Small intestine (tissue), 7 donors: ENCODE measurements around the gene EIF4ENIF1. TPM values are rescaled to one million over a fixed set of nuclear protein-coding genes. Genes with fewer than 3 reads are reported as not detected.
"Not testable (repeated sequence)": the region's sequence is repeated elsewhere in the genome, so short reads cannot be mapped to it uniquely, and the experiment has no call there.

Experiments used
- DNase-seq, 2 donors: peaks; one replicate each; pipeline versions ENCODE4 v3.0.0 to v3.0.0-alpha.2; 2013
- FAIRE-seq: peaks from 2 replicates; lab custom pipeline; 2012; peaks lifted over from hg19 to GRCh38; lab: Jason Lieb, UNC
- H3K27ac ChIP-seq, 3 donors: one replicate each; pipeline ENCODE4 v1.5.1; 2013; ENCODE audit warnings: low read length in 2 of 3, mild to moderate bottlenecking in 2 of 3, control low read depth in 1 of 3, inconsistent platforms in 1 of 3, low read depth in 1 of 3, moderate library complexity in 1 of 3
- H3K27me3 ChIP-seq, 3 donors: one replicate each; pipeline ENCODE4 v1.6.1; 2013; ENCODE audit warnings: low read length in 3 of 3, inconsistent platforms in 1 of 3; ENCODE audit not compliant: control insufficient read depth in 3 of 3, insufficient read depth in 3 of 3
- H3K36me3 ChIP-seq, 3 donors: one replicate each; pipeline ENCODE4 v1.6.1; 2013; ENCODE audit warnings: low read length in 3 of 3, inconsistent platforms in 1 of 3, low read depth in 1 of 3, mild to moderate bottlenecking in 1 of 3, moderate library complexity in 1 of 3; ENCODE audit not compliant: control insufficient read depth in 3 of 3, insufficient read depth in 2 of 3
- H3K4me1 ChIP-seq, 3 donors: one replicate each; pipeline ENCODE4 v1.6.1; 2013; ENCODE audit warnings: low read length in 2 of 3, inconsistent platforms in 1 of 3, low read depth in 1 of 3, mild to moderate bottlenecking in 1 of 3, moderate library complexity in 1 of 3; ENCODE audit not compliant: control insufficient read depth in 3 of 3, insufficient read depth in 2 of 3
- H3K4me3 ChIP-seq, 3 donors: one replicate each; pipeline ENCODE4 v1.5.1; 2013; ENCODE audit warnings: low read length in 3 of 3, control low read depth in 1 of 3, inconsistent platforms in 1 of 3, low read depth in 1 of 3, mild to moderate bottlenecking in 1 of 3, moderate library complexity in 1 of 3
- H3K9me3 ChIP-seq, 2 donors: one replicate each; pipeline ENCODE4 v1.6.1; 2013; ENCODE audit warnings: low read depth in 1 of 2, low read length in 1 of 2; ENCODE audit not compliant: control insufficient read depth in 2 of 2, insufficient read depth in 1 of 2
- WGBS, 3 donors: extraction: QIAGEN DNeasy Blood & Tissue Kit; methylation state at CpG; one replicate each; pipeline ENCODE4 v1.1.7; 2013; 5-methylcytosine and 5-hydroxymethylcytosine counted together
- polyA plus RNA-seq, 4 donors: library from polyadenylated mRNA; stranded (reverse) in 3 of 4; unstranded in 1 of 4; fragments of 200-250 nt in 3 of 4; fragments of 120-200 nt in 1 of 4; gene quantifications; one replicate each; pipeline versions ENCODE4 v1.2.1 to v1.2.3, GENCODE V29; 2013
- donor health status: healthy with polysubstance abuse.
- donor health status: control.
- donor health status: control.
- donor health status: Bipolar disorder and iron deficiency.
- donor health status: healthy.

Gene EIF4ENIF1
- polyA plus RNA-seq, 4 donors = 8.1 to 24.9 (median 9.1) TPM

DNA sequence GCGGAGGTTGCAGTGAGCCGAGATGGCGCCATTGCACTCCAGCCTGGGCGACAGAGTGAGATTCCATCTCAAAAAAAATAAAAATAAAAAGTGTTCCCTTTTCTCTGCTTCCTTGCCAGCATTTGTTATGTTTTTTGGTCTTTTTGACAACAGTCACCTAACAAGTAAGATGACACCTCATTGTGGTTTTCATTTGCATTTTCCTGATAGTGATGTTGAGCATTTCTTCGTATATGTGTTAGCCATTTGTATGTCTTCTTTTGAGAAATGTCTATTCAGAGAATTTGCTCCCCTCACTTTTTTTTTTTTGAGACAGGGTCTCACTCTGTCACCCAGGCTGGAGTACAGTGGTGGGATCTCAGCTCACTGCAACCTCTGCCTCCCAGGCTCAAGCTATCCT, 34.5 kb upstream of the EIF4ENIF1 start:
- H3K4me1 ChIP-seq, H3K36me3 ChIP-seq, H3K9me3 ChIP-seq, H3K4me3 ChIP-seq, H3K27me3 ChIP-seq, H3K27ac ChIP-seq, DNase-seq, FAIRE-seq: not testable (repeated sequence)
- 88 to 91% (median 90%) methylated on average over 5 of the region's 5 CpGs for WGBS, 3 donors

DNA sequence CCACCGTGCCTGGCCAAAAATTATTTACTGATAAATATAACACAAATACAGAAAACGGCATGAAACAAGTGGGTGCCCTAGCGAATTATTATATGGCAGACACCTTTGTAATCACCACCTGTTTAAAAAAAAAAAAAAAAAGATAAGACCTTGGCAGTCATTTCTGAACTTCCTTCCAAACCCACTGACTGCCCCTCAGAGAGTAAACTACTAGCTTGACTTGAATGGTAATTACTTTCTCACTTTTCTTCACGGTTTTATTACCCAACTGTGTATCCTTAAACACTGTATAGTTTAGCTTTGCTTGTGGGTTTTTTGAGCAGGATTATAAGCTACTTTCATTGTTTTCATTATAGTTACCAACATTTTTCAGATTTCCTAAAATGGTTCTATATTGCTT, 30.4 kb upstream of the EIF4ENIF1 start:
- DNase-seq (no peak), FAIRE-seq (no peak)
- Histone ChIP-seq H3K27ac (no peak overlapping the region), H3K27me3 (no peaks in the 10 kb centered on the region), H3K9me3 (no peaks in the 10 kb centered on the region), H3K36me3 (peaks cover 0 to 4% (median 0%) of the 10 kb centered on the region in 3 donors), H3K4me1 (no peaks in the 10 kb centered on the region), H3K4me3 (no peak overlapping the region)
- 21 to 56% (median 38%) methylated on average over 4 of the region's 4 CpGs for WGBS, 3 donors

DNA sequence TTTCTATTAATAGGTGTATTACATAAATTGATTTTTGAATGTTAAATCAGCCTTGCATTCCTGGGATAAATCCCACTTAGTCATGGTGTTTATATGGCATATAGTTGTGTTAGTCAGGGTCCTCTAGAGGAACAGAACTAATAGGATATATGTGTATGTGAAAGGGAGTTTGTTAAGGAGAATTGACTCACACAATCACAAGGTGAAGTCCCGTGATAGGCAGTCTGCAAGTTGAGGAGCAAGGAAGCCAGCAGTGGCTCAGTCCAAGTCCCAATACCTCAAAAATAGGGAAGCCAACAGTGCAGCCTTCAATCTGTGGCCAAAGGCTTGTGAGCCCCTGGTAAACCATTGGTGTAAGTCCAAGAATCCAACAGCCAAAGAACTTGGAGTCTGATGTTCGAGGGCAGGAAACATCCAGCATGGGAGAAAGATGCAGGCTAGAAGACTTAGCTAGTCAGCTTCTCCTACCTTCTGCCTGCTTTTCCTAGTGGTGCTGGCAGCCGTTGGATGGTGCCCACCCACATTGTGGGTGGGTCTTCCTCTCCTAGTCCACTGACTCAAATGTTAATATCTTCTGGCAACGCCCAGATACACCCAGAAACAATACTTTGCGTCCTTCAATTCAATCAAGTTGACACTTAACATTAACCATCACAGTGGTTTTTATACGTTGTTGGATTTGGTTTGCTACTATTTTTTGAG, 19.6 kb upstream of the EIF4ENIF1 start:
- 87 to 94% (median 92%) methylated on average over 6 of the region's 6 CpGs for WGBS, 3 donors
- Histone ChIP-seq H3K4me3 (no peak overlapping the region), H3K4me1 (no peaks in the 10 kb centered on the region), H3K9me3 (no peaks in the 10 kb centered on the region), H3K27me3 (no peaks in the 10 kb centered on the region), H3K36me3 (peaks cover 0 to 19% (median 0%) of the 10 kb centered on the region in 3 donors), H3K27ac (no peak overlapping the region)
- no peak for DNase-seq
- no peak for FAIRE-seq

DNA sequence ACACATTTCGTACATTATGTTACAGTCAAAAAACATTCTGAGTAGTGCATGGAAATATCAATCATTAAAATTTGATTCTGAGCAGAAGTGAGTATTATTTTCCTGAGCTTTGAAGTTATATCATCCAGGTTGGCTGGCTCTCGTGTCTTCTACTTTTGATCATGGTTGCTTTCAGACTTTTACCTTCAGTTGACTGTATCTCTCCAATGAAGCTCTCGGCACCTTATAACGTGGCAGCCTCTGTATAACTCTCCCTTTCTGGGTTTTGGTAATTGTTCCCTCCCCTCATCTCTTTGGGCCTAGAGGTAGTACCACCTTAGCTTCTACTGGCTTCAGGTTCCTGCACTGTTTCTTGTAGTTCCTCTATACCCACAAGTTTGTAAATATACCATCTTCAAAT, 18.9 kb upstream of the EIF4ENIF1 start:
- Histone ChIP-seq H3K27ac (no peak overlapping the region), H3K9me3 (no peaks in the 10 kb centered on the region), H3K4me1 (no peaks in the 10 kb centered on the region), H3K27me3 (no peaks in the 10 kb centered on the region), H3K36me3 (peaks cover 0 to 19% (median 0%) of the 10 kb centered on the region in 3 donors), H3K4me3 (no peak overlapping the region)
- 91 to 100% (median 95%) methylated on average over 4 of the region's 4 CpGs for WGBS, 3 donors
- FAIRE-seq (no peak), DNase-seq (no peak)

DNA sequence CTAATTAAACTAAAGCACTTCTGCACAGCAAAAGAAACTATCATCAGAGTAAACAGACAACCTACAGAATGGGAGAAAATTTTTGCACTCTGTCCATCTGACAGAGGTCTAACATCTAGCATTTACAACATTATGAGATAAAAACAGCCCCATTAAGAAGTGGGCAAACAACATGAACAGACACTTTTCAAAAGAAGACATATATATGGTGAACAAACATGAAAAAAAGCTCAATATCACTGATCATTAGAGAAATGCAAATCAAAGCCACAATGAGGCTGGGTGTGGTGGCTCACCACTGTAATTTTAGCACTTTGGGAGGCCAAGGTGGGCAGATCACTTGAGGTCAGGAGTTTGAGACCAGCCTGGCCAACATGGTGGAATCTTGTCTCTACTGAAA, 17.9 kb upstream of the EIF4ENIF1 start:
- not testable (repeated sequence) for H3K9me3 ChIP-seq, H3K4me1 ChIP-seq, H3K27ac ChIP-seq, H3K27me3 ChIP-seq, DNase-seq, FAIRE-seq, H3K4me3 ChIP-seq
- peaks cover 0 to 14% (median 0%) of the 10 kb centered on the region in 3 donors for H3K36me3 ChIP-seq

DNA sequence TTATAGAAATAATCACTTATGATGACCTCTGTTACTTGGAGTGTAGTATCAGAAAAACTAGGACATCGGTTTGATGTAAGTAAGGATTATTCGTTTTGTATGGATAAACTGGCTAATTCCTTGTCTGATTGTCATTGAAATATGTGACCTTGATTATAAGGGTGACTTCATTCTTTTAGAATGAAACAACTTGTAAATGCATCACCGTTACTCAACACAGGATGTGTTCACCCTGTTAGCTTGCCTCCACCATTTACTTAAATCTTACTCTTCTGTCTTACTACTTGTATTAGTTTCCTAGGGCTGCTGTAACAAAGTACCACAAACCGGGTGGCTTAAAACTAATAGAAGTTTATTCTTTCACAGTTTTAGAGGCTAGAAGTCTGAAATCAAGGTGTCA, 14.6 kb upstream of the EIF4ENIF1 start:
- Histone ChIP-seq H3K36me3 (peaks cover 0 to 5% (median 2%) of the 10 kb centered on the region in 3 donors), H3K4me3 (no peak overlapping the region)

DNA sequence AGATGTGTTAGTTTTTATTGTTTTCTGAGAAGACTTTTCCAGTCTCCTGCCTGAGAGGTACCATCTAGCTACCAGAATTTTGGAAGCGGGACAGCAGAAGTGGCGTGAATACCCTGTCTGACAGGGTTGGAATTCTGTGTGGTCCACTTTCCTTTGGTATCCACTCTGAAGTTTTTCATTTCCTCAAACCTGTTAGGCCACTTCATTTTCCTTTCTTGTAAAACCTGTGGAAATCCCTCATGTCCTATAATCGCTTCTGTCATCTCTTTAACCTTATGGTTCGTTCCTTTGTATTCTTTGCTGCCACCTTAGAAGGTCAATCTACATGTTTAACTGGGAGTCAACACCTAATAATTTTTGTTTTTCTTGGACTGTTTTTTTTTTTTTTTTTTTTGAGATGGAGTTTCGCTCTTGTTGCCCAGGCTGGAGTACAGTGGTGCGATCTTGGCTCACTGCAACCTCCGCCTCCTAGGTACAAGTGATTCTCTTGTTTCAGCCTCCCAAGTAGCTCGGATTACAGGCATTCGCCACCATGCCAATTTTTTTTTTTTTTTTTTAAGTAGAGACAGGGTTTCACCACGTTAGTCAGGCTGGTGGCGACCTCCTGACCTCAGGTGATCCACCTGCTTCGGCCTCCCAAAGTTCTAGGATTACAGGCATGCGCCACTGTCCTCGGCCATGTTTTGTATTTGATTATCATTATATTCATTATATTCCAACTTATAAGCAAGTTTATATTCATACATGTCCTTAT, 13.7 kb upstream of the EIF4ENIF1 start:
- no peak for FAIRE-seq
- WGBS, 3 donors = 89 to 93% (median 93%) methylated on average over 13 to 14 of the region's 14 CpGs
- no peak for DNase-seq

More for the DNA sequence above, 14.6 kb upstream of the EIF4ENIF1 start:
- Histone ChIP-seq H3K4me1 (no peaks in the 10 kb centered on the region), H3K27ac (no peak overlapping the region), H3K27me3 (no peaks in the 10 kb centered on the region), H3K9me3 (no peaks in the 10 kb centered on the region)
- DNase-seq (no peak), FAIRE-seq (no peak)
- WGBS, 3 donors = 92 to 94% (median 92%) methylated on average over 4 of the region's 4 CpGs

DNA sequence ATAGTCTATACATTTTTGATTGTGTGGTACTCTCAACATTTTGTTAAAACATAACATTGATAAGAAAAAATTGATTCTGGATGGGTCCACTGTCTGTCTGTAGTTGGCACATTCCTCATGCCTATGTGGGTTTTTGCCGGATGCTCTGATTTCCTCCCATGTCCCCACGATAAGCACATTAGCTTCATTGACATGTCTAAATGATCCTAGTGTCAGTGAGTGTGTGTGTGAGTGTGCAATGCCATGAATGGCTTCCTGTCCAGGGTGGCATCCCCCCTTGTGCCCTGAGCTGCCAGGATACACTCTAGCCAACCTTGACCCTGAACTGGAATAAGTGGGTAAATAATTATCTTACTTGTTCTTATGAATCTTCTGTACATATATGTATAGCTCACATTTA, 12.1 kb upstream of the EIF4ENIF1 start:
- H3K4me1 ChIP-seq = peaks cover 0 to 3% (median 0%) of the 10 kb centered on the region in 3 donors
- 81 to 84% (median 81%) methylated on average over 2 of the region's 2 CpGs for WGBS, 3 donors
- no peaks in the 10 kb centered on the region for H3K27me3 ChIP-seq
- no peaks in the 10 kb centered on the region for H3K9me3 ChIP-seq
- H3K4me3 ChIP-seq = no peak overlapping the region
- FAIRE-seq (no peak), DNase-seq (no peak)
- H3K27ac ChIP-seq = no peak overlapping the region
- H3K36me3 ChIP-seq = peaks cover 0 to 3% (median 2%) of the 10 kb centered on the region in 3 donors

More for the DNA sequence above, 13.7 kb upstream of the EIF4ENIF1 start:
- H3K36me3 ChIP-seq = peaks cover 0 to 3% (median 2%) of the 10 kb centered on the region in 3 donors
- H3K27ac ChIP-seq = no peak overlapping the region
- no peaks in the 10 kb centered on the region for H3K4me1 ChIP-seq
- H3K9me3 ChIP-seq = no peaks in the 10 kb centered on the region
- H3K4me3 ChIP-seq = no peak overlapping the region
- no peaks in the 10 kb centered on the region for H3K27me3 ChIP-seq
